Breast epithelium (tissue), 4 donors: Measurements from ENCODE around the gene TMEM217. TPM values are rescaled to one million over a fixed set of nuclear protein-coding genes. Genes with fewer than 3 reads are reported as not detected.

Source experiments
- DNase-seq, 2 donors: peaks; one replicate each; pipeline ENCODE4 v3.0.0-alpha.2; 2019; ENCODE audit warnings: low spot score in 2 of 2
- H3K27ac ChIP-seq, 2 donors: fragments of 200-600 bp; sonication (generic) in 1 of 2; one replicate each; pipeline ENCODE4 v1.5.1; 2016 to 2019; ENCODE audit warnings: mild to moderate bottlenecking in 1 of 2
- H3K27me3 ChIP-seq, 2 donors: fragments of 200-600 bp; sonication (generic) in 1 of 2; one replicate each; pipeline versions ENCODE4 v1.5.1 to v1.6.0; 2017 to 2019; ENCODE audit warnings: control low read depth in 1 of 2, mild to moderate bottlenecking in 1 of 2
- H3K36me3 ChIP-seq: fragments of 200-600 bp; one replicate; pipeline ENCODE4 v1.5.1; 2019
- H3K4me1 ChIP-seq, 2 donors: fragments of 200-600 bp; sonication (generic); one replicate each; pipeline ENCODE4 v1.5.1; 2016 to 2019; ENCODE audit warnings: control low read depth in 1 of 2
- H3K4me3 ChIP-seq, 3 donors: fragments of 200-600 bp; sonication (generic); 1 replicate in 2 of 3; 2 replicates in 1 of 3; pipeline ENCODE4 v1.5.1; 2016 to 2019; ENCODE audit warnings: mild to moderate bottlenecking in 3 of 3, moderate library complexity in 2 of 3
- H3K9me3 ChIP-seq, 2 donors: fragments of 200-600 bp; sonication (generic) in 1 of 2; one replicate each; pipeline ENCODE4 v1.5.1; 2016 to 2019; ENCODE audit warnings: control low read depth in 1 of 2
- POLR2A ChIP-seq: fragments of 450-650 bp; IDR thresholded peaks from one replicate; pipeline ENCODE4 v1.6.1; 2016; ENCODE audit warnings: antibody characterized with exemption, mild to moderate bottlenecking, moderate library complexity
- POLR2AphosphoS5 ChIP-seq, 3 donors: sonication (generic); formaldehyde crosslinking; IDR thresholded peaks; one replicate each; pipeline ENCODE4 v1.6.1; 2017; ENCODE audit warnings: antibody characterized with exemption in 3 of 3
- intact Hi-C: fragments of 100-400 bp; cut with DNase I; formaldehyde crosslinking; loops from one replicate; pipeline ENCODE4 v1.15.1; 2023; ENCODE audit warnings: low total_unique reads
- total RNA-seq, 3 donors: library from RNA; depleted of rRNA; stranded (reverse); fragments of >200 nt; gene quantifications; one replicate each; pipeline ENCODE4 v1.1.0, GENCODE V29; 2016
- TF ChIP-seq, protein P1 (sequence below), 3 donors: fragments of 450-650 bp; IDR thresholded peaks; one replicate each; pipeline ENCODE4 v1.5.1; 2016 to 2017; ENCODE audit warnings: antibody characterized with exemption in 3 of 3, mild to moderate bottlenecking in 3 of 3, moderate library complexity in 3 of 3

Gene TMEM217
- total RNA-seq, 3 donors from 2014 or later, result 0.66 to 1.0 TPM; not detected in 1

DNA sequence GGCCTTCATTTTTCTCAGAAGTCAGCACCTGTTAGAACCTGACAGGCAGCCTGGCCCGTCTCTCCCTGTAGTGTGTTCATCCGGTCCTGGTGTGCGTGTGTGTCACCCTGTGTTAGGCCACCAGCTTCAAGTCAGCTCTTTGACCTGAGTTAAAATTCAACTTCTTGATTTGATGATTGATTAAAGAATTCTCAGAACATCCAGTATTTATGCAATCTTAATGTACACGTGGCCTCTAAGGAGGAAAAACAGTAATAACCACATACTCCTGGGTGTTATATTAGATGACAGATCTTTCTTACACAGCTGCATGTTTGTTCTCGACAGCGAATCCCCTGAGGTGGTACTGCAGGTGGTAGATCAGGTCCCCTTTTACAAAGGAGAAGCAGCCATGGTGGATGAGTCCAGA is 19.1 kb upstream of the TMEM217 start:
- Histone ChIP-seq H3K27me3 (no peaks in the 10 kb centered on the region), H3K9me3 (no peaks in the 10 kb centered on the region), H3K4me1 (no peaks in the 10 kb centered on the region), H3K36me3 (no peaks in the 10 kb centered on the region), H3K4me3 (no peak overlapping the region), H3K27ac (no peak overlapping the region)
- DNase-seq, result no peak
- no peak for TF ChIP-seq POLR2AphosphoS5 (IDR thresholded peaks at IDR 0.05)
- intact Hi-C loops, result no loop called here

DNA sequence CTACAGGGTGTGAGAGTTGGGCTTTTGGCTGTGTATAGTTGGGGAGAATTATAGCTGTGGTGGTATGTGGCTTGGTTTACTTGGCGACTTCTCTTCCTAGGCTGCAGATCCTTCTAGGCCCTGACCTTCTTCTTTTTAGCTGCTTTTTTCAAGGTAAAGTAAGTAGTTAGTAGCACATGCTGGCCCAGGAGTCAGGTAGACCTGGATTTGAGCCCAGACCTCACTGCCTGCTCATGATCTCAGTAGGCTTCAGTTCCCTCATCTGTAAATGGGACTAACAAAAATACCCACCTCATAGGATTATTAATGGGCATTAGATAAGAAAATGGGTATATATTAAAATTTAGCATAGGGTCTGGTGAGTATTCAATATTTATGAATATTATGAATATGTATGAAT is 17.4 kb upstream of the TMEM217 start:
- TF ChIP-seq POLR2A (no peak), POLR2AphosphoS5 (IDR thresholded peaks at IDR 0.05) (no peak)
- TF ChIP-seq, protein P1, sequence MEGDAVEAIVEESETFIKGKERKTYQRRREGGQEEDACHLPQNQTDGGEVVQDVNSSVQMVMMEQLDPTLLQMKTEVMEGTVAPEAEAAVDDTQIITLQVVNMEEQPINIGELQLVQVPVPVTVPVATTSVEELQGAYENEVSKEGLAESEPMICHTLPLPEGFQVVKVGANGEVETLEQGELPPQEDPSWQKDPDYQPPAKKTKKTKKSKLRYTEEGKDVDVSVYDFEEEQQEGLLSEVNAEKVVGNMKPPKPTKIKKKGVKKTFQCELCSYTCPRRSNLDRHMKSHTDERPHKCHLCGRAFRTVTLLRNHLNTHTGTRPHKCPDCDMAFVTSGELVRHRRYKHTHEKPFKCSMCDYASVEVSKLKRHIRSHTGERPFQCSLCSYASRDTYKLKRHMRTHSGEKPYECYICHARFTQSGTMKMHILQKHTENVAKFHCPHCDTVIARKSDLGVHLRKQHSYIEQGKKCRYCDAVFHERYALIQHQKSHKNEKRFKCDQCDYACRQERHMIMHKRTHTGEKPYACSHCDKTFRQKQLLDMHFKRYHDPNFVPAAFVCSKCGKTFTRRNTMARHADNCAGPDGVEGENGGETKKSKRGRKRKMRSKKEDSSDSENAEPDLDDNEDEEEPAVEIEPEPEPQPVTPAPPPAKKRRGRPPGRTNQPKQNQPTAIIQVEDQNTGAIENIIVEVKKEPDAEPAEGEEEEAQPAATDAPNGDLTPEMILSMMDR (IDR thresholded peaks at IDR 0.05), result no peak
- H3K4me3 ChIP-seq, result no peak overlapping the region
- no peaks in the 10 kb centered on the region for H3K4me1 ChIP-seq
- H3K27me3 ChIP-seq, result no peaks in the 10 kb centered on the region
- no peak overlapping the region for H3K27ac ChIP-seq
- no peaks in the 10 kb centered on the region for H3K36me3 ChIP-seq
- intact Hi-C loops, result no loop called here
- H3K9me3 ChIP-seq, result no peaks in the 10 kb centered on the region
- no peak for DNase-seq

DNA sequence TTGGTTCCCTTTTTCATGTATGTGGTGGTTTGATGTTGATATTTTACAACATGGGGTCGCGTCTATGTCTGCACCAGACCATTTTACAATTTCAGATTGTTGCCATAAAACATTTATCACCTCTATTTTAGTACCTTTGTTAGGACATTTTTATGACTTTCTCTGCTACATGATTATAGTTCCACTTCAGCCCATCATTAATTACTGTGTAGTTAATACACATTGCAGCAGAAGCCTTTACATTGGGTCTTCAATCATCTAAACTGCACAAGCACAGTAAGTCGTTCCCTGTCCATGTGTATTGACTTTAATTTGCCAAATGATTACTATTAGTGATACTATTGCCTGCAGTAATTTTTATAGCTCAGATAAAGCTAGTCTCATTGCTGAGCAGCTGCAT is 15.7 kb upstream of the TMEM217 start:
- DNase-seq, result no peak
- H3K4me3 ChIP-seq, result no peak overlapping the region

DNA sequence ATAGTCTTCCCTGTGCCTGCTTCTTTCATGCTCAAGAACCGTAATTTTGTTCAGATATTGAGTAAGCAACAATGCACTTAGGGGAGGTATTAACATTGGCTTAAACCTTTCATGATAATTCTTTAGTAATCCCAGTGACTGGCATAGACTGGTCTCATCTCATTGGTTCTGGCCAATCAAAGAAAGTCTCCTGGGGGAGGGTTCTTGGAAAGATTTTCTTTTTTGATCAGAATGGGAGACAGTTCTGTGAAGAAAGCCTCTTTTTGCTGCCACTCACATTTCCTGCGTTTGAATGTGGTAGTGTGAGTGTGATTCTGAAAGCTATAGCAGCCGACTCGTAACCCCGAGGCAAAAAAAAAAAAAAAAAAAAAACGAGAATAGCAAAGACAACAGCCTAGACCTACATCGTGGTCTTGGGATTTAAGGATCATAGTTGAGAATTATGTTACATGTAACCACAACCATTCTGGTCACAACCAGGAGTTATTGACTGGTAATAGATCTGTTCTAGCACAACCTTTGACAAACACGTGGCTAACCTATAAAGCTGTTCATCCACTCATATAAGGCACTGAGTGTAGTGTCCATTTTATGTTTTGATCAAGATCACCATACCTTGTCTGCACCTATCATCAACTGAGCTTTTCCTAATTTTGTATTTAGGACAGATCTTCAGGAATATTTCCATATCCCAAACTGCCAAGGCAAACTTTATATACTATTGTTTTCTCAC is 15.1 kb upstream of the TMEM217 start:
- no peak for DNase-seq
- H3K9me3 ChIP-seq, result no peaks in the 10 kb centered on the region
- no peaks in the 10 kb centered on the region for H3K27me3 ChIP-seq
- no peak overlapping the region for H3K27ac ChIP-seq
- no peaks in the 10 kb centered on the region for H3K4me1 ChIP-seq
- TF ChIP-seq, protein P1 (IDR thresholded peaks at IDR 0.05), result no peak
- TF ChIP-seq POLR2A, result no peak
- TF ChIP-seq POLR2AphosphoS5 (IDR thresholded peaks at IDR 0.05), result no peak
- H3K36me3 ChIP-seq, result no peaks in the 10 kb centered on the region
- no peak overlapping the region for H3K4me3 ChIP-seq
- intact Hi-C loops, result no loop called here

More for the DNA sequence above, 15.7 kb upstream of the TMEM217 start:
- Histone ChIP-seq H3K27ac (no peak overlapping the region), H3K9me3 (no peaks in the 10 kb centered on the region), H3K27me3 (no peaks in the 10 kb centered on the region), H3K36me3 (no peaks in the 10 kb centered on the region), H3K4me1 (no peaks in the 10 kb centered on the region)
- TF ChIP-seq, protein P1 (IDR thresholded peaks at IDR 0.05), result no peak
- intact Hi-C loops, result no loop called here

DNA sequence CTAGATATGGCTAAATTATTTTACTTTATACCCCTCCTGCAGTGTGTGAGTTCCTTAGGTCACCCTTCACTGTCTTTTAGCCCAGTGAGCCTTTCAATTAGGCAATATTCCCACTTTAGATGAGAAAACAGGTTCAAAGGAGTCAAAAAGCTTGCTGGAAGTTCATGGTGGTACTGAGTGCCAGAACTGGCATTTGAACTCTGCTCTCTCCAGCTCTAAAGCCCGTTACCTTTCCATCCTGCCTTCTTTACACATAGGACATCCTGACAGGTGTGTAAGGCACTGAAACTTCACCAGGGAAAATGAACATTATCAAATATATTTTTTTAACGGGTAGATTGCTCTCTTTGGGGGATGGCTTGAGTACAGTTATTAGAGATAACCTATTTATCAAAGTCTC is 11.2 kb upstream of the TMEM217 start:
- no peak for TF ChIP-seq POLR2A
- no peak for TF ChIP-seq POLR2AphosphoS5 (IDR thresholded peaks at IDR 0.05)
- TF ChIP-seq, protein P1 (IDR thresholded peaks at IDR 0.05), result no peak
- DNase-seq, result no peak
- intact Hi-C loops, result no loop called here
- no peaks in the 10 kb centered on the region for H3K9me3 ChIP-seq
- H3K4me1 ChIP-seq, result no peaks in the 10 kb centered on the region
- H3K4me3 ChIP-seq, result no peak overlapping the region
- no peaks in the 10 kb centered on the region for H3K27me3 ChIP-seq
- no peak overlapping the region for H3K27ac ChIP-seq
- H3K36me3 ChIP-seq, result no peaks in the 10 kb centered on the region
